Activated CD8-positive, alpha-beta T cell treated with anti-CD3 and anti-CD28 coated beads for 36 hours (primary cell): ENCODE results near the gene CLCN6. TPM values are rescaled to one million over a fixed set of nuclear protein-coding genes. Genes with fewer than 3 reads are reported as not detected.

Experiments used
- ATAC-seq: fragments of 200-7000 bp; cut with Tn5 transposase; one replicate; pipeline ENCODE4 v1.10.0; 2021; ENCODE audit warnings: mild to moderate bottlenecking, moderate library complexity
- CTCF ChIA-PET: fragments of 350-600 bp; sonication (Branson Sonifier 250); formaldehyde crosslinking; loops from one replicate; lab custom pipeline; 2021; ENCODE audit warnings: antibody characterized with exemption; lab: Charles Lee
- POLR2A ChIA-PET: fragments of 350-600 bp; sonication (Branson Sonifier 250); formaldehyde crosslinking; loops from one replicate; lab custom pipeline; 2021; ENCODE audit warnings: antibody characterized with exemption; lab: Charles Lee
- DNase-seq: peaks from one replicate; pipeline ENCODE4 v3.0.0-alpha.2; 2020
- H3K27ac Mint-ChIP-seq: one replicate; pipeline ENCODE4 v1.8.0; 2021; ENCODE audit warnings: mild to moderate bottlenecking, mixed read lengths
- H3K27me3 Mint-ChIP-seq: one replicate; pipeline ENCODE4 v1.8.0; 2021; ENCODE audit warnings: mixed read lengths
- H3K36me3 Mint-ChIP-seq: one replicate; pipeline ENCODE4 v1.8.0; 2021; ENCODE audit warnings: low read depth, mixed read lengths
- H3K4me1 Mint-ChIP-seq: one replicate; pipeline ENCODE4 v1.8.0; 2021; ENCODE audit warnings: low read depth, mixed read lengths
- H3K4me3 Mint-ChIP-seq: one replicate; pipeline ENCODE4 v1.8.0; 2021; ENCODE audit warnings: mild to moderate bottlenecking, moderate library complexity, mixed read lengths
- H3K9me3 Mint-ChIP-seq: one replicate; pipeline ENCODE4 v1.8.0; 2021; ENCODE audit warnings: mixed read lengths
- CTCF ChIP-seq: fragments of 200-600 bp; IDR thresholded peaks from one replicate; pipeline ENCODE4 v1.8.0; 2022; ENCODE audit warnings: antibody characterized with exemption, mild to moderate bottlenecking
- intact Hi-C: fragments of 100-400 bp; cut with micrococcal nuclease; formaldehyde crosslinking; loops from one replicate; pipeline ENCODE4 v1.10.0; 2022
- total RNA-seq, 2 experiments: library from RNA; stranded (reverse); gene quantifications; one replicate each; pipeline ENCODE4 v1.2.3, GENCODE V29; 2021

Gene CLCN6
- total RNA-seq, 2 experiments from 2014 or later: 10.8 to 12.2 TPM

GRCh38 chr1:11857164-11857851, 51.3 kb downstream of the CLCN6 start:
- H3K27ac Mint-ChIP-seq: no peak overlapping the region
- intact Hi-C loops: loop anchor here (5.0 kb wide), 1 partner anchor 35 kb away; no protein-coding TSS in a partner anchor
- no peaks in the 10 kb centered on the region for H3K9me3 Mint-ChIP-seq
- no peak for TF ChIP-seq CTCF
- no peaks in the 10 kb centered on the region for H3K36me3 Mint-ChIP-seq
- H3K27me3 Mint-ChIP-seq: peaks cover 46% of the 10 kb centered on the region
- no peak for ATAC-seq
- H3K4me1 Mint-ChIP-seq: peaks cover 5% of the 10 kb centered on the region
- ChIA-PET CTCF (interaction anchor here (1.0 kb wide), 1 partner anchor 19 kb away, joined by 3 read pairs; no protein-coding TSS in a partner anchor), POLR2A (interaction anchor here (9.1 kb wide), 1 partner anchor 51 kb away, joined by 68 read pairs; no protein-coding TSS in a partner anchor)
- DNase-seq: no peak
- no peak overlapping the region for H3K4me3 Mint-ChIP-seq

GRCh38 chr1:11858158-11858557, 52.2 kb downstream of the CLCN6 start:
- no peak for ATAC-seq
- CTCF ChIA-PET: no interaction called here
- H3K36me3 Mint-ChIP-seq: no peaks in the 10 kb centered on the region
- H3K4me1 Mint-ChIP-seq: peaks cover 5% of the 10 kb centered on the region
- H3K27ac Mint-ChIP-seq: no peak overlapping the region
- POLR2A ChIA-PET: interaction anchor here (9.1 kb wide), 1 partner anchor 50 kb away, joined by 68 read pairs; no protein-coding TSS in a partner anchor
- TF ChIP-seq CTCF: no peak
- H3K4me3 Mint-ChIP-seq: no peak overlapping the region
- intact Hi-C loops: loop anchor here (5.0 kb wide), 1 partner anchor 34 kb away; no protein-coding TSS in a partner anchor
- no peak for DNase-seq
- H3K9me3 Mint-ChIP-seq: no peaks in the 10 kb centered on the region
- peaks cover 46% of the 10 kb centered on the region for H3K27me3 Mint-ChIP-seq

- Mint-ChIP-seq H3K4me3 (no peak within 1 kb of the TSS), H3K27ac (no peak within 1 kb of the TSS), H3K9me3 (no peaks in the 10 kb centered on the region), H3K36me3 (no peaks in the 10 kb centered on the region), H3K27me3 (peaks cover 46% of the 10 kb centered on the region), H3K4me1 (peaks cover 5% of the 10 kb centered on the region)
- intact Hi-C loops: loop anchor here (5.0 kb wide), 1 partner anchor 34 kb away; no protein-coding TSS in a partner anchor
- no peak for TF ChIP-seq CTCF
- ATAC-seq (no peak), DNase-seq (no peak)
- ChIA-PET CTCF (no interaction called here), POLR2A (interaction anchor here (0.5 to 9.1 kb wide), 2 partner anchors 50 to 87 kb away, joined by 3 to 68 read pairs; no protein-coding TSS in a partner anchor)
These were observed 52.6 kb downstream of the CLCN6 start, which contains the start of gene NPPB for GRCh38 chr1:11858613-11858967. NPPB (minus strand) TSS chr1:11858945; CDS start chr1:11858833, 112 bp downstream.

DNA sequence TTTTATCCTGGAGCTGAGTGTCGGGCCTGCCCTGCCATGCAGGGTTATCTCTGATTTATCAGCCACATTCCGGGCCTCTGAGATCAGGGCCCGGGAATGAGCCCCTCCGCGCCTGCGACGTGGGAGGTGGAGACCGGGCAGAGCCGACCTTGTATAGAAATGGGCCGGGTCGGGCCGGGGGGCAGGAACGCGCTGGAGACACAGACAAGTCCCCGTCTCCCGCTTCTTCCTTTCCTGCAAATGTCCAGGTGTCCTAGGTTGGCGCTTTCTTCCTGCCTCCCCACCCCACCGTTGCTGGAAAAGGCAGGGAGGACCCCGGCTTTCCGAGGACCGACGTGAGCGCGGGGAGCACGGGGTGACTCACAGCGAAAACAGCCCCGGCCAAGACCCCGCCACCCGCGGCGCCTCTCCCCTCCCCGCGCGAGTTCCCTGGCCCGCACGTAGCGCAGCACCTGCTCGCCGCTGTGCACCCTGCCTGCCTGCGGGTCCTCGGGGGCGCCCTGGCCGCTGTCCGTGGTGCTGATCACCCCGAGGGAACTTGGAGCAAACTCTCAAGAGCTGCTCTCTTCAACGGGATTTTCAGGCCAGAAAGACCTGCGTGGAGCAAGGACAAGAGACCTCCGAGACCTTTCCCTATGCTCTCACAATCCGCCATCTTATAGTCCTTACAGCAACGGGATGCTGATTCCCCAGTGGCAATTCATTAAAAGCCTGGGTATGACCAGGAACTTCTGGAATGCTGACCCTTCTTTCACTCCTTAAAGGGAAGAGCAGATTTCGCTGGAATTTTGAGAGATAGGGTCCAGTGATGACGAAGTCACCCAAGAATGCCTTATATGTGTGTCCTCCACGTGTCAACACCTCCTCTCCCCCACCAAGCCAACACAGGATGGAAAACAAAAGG, 53.2 kb downstream of the CLCN6 start:
- intact Hi-C loops: loop anchor here (5.0 kb wide), 1 partner anchor 33 kb away; no protein-coding TSS in a partner anchor
- Mint-ChIP-seq H3K36me3 (no peaks in the 10 kb centered on the region), H3K27me3 (peaks cover 46% of the 10 kb centered on the region), H3K27ac (no peak overlapping the region), H3K4me3 (no peak overlapping the region), H3K9me3 (no peaks in the 10 kb centered on the region), H3K4me1 (peaks cover 5% of the 10 kb centered on the region)
- POLR2A ChIA-PET: interaction anchor here (0.5 to 9.1 kb wide), 2 partner anchors 49 to 87 kb away, joined by 3 to 68 read pairs; no protein-coding TSS in a partner anchor
- TF ChIP-seq CTCF: peak; percentile 21
- CTCF ChIA-PET: interaction anchor here (1.7 kb wide), 1 partner anchor 13 kb away, joined by 3 read pairs; no protein-coding TSS in a partner anchor
- peak; percentile 91 for ATAC-seq
- peak; percentile 83 for DNase-seq
